ENCODE measurements around the gene EIF4ENIF1.

DNA sequence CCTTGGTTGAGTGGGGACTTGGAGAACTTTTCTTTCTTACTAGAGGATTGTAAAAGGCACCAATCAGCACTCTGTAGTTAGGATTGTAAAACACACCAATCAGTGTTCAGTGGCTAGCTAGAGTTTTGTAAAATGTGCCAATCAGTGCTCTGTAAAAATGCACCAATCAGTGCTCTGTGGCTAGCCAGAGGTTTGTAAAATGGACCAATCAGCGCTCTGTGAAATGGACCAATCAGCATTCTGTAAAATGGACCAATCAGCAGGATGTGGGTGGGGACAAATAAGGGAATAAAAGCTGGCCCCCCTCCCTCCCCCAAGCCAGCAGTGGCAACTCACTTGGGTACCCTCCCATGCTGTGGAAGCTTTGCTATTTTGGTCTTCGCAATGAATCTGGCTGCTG, 95.7 kb downstream of the EIF4ENIF1 start:
- TF ChIP-seq, protein P1, sequence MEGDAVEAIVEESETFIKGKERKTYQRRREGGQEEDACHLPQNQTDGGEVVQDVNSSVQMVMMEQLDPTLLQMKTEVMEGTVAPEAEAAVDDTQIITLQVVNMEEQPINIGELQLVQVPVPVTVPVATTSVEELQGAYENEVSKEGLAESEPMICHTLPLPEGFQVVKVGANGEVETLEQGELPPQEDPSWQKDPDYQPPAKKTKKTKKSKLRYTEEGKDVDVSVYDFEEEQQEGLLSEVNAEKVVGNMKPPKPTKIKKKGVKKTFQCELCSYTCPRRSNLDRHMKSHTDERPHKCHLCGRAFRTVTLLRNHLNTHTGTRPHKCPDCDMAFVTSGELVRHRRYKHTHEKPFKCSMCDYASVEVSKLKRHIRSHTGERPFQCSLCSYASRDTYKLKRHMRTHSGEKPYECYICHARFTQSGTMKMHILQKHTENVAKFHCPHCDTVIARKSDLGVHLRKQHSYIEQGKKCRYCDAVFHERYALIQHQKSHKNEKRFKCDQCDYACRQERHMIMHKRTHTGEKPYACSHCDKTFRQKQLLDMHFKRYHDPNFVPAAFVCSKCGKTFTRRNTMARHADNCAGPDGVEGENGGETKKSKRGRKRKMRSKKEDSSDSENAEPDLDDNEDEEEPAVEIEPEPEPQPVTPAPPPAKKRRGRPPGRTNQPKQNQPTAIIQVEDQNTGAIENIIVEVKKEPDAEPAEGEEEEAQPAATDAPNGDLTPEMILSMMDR (IDR thresholded peaks at IDR 0.05): no peak
- TF ChIP-seq POLR2A (IDR thresholded peaks at IDR 0.05): no peak

All from adrenal gland (tissue), 5 donors.